Measurements from ENCODE around the gene UST.

The UST gene

GRCh38 chr6:149008741-149009140 lies 261.9 kb downstream of the UST start:
- H2AFZ ChIP-seq (ENCODE audit: low read length) = no peak overlapping the region
- H3K4me2 ChIP-seq (ENCODE audit: insufficient read depth, low read length, poor library complexity, severe bottlenecking) = no peak overlapping the region
- H2BK5ac ChIP-seq (ENCODE audit: low read length) = no peak overlapping the region
- H3K9ac ChIP-seq (ENCODE audit: low read depth, low read length, poor library complexity) = no peak overlapping the region
- H3K27me3 ChIP-seq (ENCODE audit: control insufficient read depth in 3 of 3, insufficient read depth in 3 of 3, low read depth in 1 of 3, low read length in 3 of 3) = no peaks in the 10 kb centered on the region
- no peak overlapping the region for H2BK120ac ChIP-seq (ENCODE audit: low read depth, low read length)
- no peak overlapping the region for H4K91ac ChIP-seq (ENCODE audit: low read depth, low read length, poor library complexity)
- H2BK12ac ChIP-seq (ENCODE audit: low read length) = no peak overlapping the region
- H3K79me1 ChIP-seq (ENCODE audit: low read depth, low read length) = no peaks in the 10 kb centered on the region
- H3K23ac ChIP-seq (ENCODE audit: low read depth, low read length, poor library complexity) = no peak overlapping the region
- WGBS, 2 donors (ENCODE audit: extremely low coverage in 2 of 2, insufficient read length in 2 of 2, insufficient replicate concordance in 1 of 2) = no CpG with 5 or more reads among the region's 2 CpGs
- no peak overlapping the region for H3K18ac ChIP-seq (ENCODE audit: low read length)
- H3K14ac ChIP-seq (ENCODE audit: low read length) = no peak overlapping the region
- peaks cover 0 to 2% of the 10 kb centered on the region in 2 donors for H3K36me3 ChIP-seq (replicated peaks in 1 of 2; ENCODE audit: control insufficient read depth in 2 of 2, insufficient read depth in 2 of 2, low read length in 2 of 2)
- no peak overlapping the region for H3K4me3 ChIP-seq (ENCODE audit: low read length in 2 of 2)
- H3K9me3 ChIP-seq (replicated peaks in 1 of 2; ENCODE audit: control insufficient read depth in 2 of 2, insufficient read depth in 1 of 2, low read depth in 1 of 2, low read length in 2 of 2) = peaks cover 0 to 3% of the 10 kb centered on the region in 2 donors
- H4K8ac ChIP-seq (ENCODE audit: low read depth, low read length) = no peak overlapping the region
- H3K4me1 ChIP-seq (ENCODE audit: control insufficient read depth in 2 of 2, insufficient read depth in 1 of 2, low read depth in 1 of 2, low read length in 2 of 2) = no peaks in the 10 kb centered on the region
- no peak overlapping the region for H2AK5ac ChIP-seq (ENCODE audit: low read depth, low read length)
- H3K27ac ChIP-seq (replicated peaks; ENCODE audit: low read length) = no peak overlapping the region
- no peak for DNase-seq (ENCODE audit: low spot score)
- no peak overlapping the region for H3K4ac ChIP-seq (ENCODE audit: low read length)
- no peak overlapping the region for H2BK15ac ChIP-seq (ENCODE audit: low read length)

DNA sequence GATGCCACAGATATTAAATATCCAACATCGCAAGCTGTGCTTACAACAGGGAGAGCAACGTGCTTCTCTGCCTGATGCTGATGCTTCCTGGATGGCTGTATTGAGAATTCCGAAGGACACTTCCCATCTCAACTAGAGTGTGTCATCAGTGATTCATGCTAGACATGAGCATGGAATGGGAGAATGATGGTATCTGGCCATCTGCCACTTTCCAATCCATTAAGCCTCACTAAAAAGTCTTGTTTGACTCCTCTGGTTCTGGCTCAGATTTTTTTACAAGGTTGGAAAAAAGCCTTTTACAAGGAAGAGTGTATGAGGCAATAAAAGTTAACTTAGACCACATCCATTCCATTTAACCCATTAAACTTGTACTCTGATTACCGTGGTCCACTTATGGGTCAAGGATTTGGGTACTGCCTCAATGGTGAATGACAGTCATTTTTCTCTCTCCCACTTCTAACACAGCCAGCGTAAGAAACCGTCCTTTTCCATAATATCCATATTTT lies 265.3 kb downstream of the UST start:
- Histone ChIP-seq H2BK120ac (ENCODE audit: low read depth, low read length) (no peak overlapping the region), H4K8ac (ENCODE audit: low read depth, low read length) (no peak overlapping the region), H3K36me3 (replicated peaks in 1 of 2; ENCODE audit: control insufficient read depth in 2 of 2, insufficient read depth in 2 of 2, low read length in 2 of 2) (no peaks in the 10 kb centered on the region), H3K4me1 (ENCODE audit: control insufficient read depth in 2 of 2, insufficient read depth in 1 of 2, low read depth in 1 of 2, low read length in 2 of 2) (peaks cover 0 to 3% of the 10 kb centered on the region in 2 donors), H2BK15ac (ENCODE audit: low read length) (no peak overlapping the region), H3K4me3 (ENCODE audit: low read length in 2 of 2) (no peak overlapping the region), H2AFZ (ENCODE audit: low read length) (no peak overlapping the region), H3K9me3 (replicated peaks in 1 of 2; ENCODE audit: control insufficient read depth in 2 of 2, insufficient read depth in 1 of 2, low read depth in 1 of 2, low read length in 2 of 2) (peaks cover 0 to 3% of the 10 kb centered on the region in 2 donors), H3K18ac (ENCODE audit: low read length) (no peak overlapping the region), H2BK12ac (ENCODE audit: low read length) (no peak overlapping the region), H3K4me2 (ENCODE audit: insufficient read depth, low read length, poor library complexity, severe bottlenecking) (no peak overlapping the region), H3K23ac (ENCODE audit: low read depth, low read length, poor library complexity) (no peak overlapping the region), H3K9ac (ENCODE audit: low read depth, low read length, poor library complexity) (no peak overlapping the region), H3K4ac (ENCODE audit: low read length) (no peak overlapping the region), H3K79me1 (ENCODE audit: low read depth, low read length) (no peaks in the 10 kb centered on the region), H4K91ac (ENCODE audit: low read depth, low read length, poor library complexity) (no peak overlapping the region), H3K27ac (replicated peaks; ENCODE audit: low read length) (no peak overlapping the region), H3K14ac (ENCODE audit: low read length) (no peak overlapping the region), H3K27me3 (ENCODE audit: control insufficient read depth in 3 of 3, insufficient read depth in 3 of 3, low read depth in 1 of 3, low read length in 3 of 3) (no peaks in the 10 kb centered on the region), H2BK5ac (ENCODE audit: low read length) (no peak overlapping the region), H2AK5ac (ENCODE audit: low read depth, low read length) (no peak overlapping the region)
- WGBS, 2 donors (ENCODE audit: extremely low coverage in 2 of 2, insufficient read length in 2 of 2, insufficient replicate concordance in 1 of 2) = no CpG with 5 or more reads among the region's 6 CpGs
- no peak for DNase-seq (ENCODE audit: low spot score)

- no peak overlapping the region for H3K23ac ChIP-seq (ENCODE audit: low read depth, low read length, poor library complexity)
- no peaks in the 10 kb centered on the region for H3K36me3 ChIP-seq (replicated peaks in 1 of 2; ENCODE audit: control insufficient read depth in 2 of 2, insufficient read depth in 2 of 2, low read length in 2 of 2)
- peak overlapping the region in 1 of 2 donors; percentile 29 for H3K4me3 ChIP-seq (ENCODE audit: low read length in 2 of 2)
- H2BK12ac ChIP-seq (ENCODE audit: low read length) = no peak overlapping the region
- H3K18ac ChIP-seq (ENCODE audit: low read length) = no peak overlapping the region
- H4K8ac ChIP-seq (ENCODE audit: low read depth, low read length) = no peak overlapping the region
- no peaks in the 10 kb centered on the region for H3K27me3 ChIP-seq (ENCODE audit: control insufficient read depth in 3 of 3, insufficient read depth in 3 of 3, low read depth in 1 of 3, low read length in 3 of 3)
- peaks cover 0 to 3% of the 10 kb centered on the region in 2 donors for H3K9me3 ChIP-seq (replicated peaks in 1 of 2; ENCODE audit: control insufficient read depth in 2 of 2, insufficient read depth in 1 of 2, low read depth in 1 of 2, low read length in 2 of 2)
- H3K27ac ChIP-seq (replicated peaks; ENCODE audit: low read length) = no peak overlapping the region
- peaks cover 0 to 3% of the 10 kb centered on the region in 2 donors for H3K4me1 ChIP-seq (ENCODE audit: control insufficient read depth in 2 of 2, insufficient read depth in 1 of 2, low read depth in 1 of 2, low read length in 2 of 2)
- no CpG with 5 or more reads among the region's 6 CpGs for WGBS, 2 donors (ENCODE audit: extremely low coverage in 2 of 2, insufficient read length in 2 of 2, insufficient replicate concordance in 1 of 2)
- H3K4me2 ChIP-seq (ENCODE audit: insufficient read depth, low read length, poor library complexity, severe bottlenecking) = no peak overlapping the region
- no peak overlapping the region for H3K4ac ChIP-seq (ENCODE audit: low read length)
- no peaks in the 10 kb centered on the region for H3K79me1 ChIP-seq (ENCODE audit: low read depth, low read length)
- no peak for DNase-seq (ENCODE audit: low spot score)
- H3K9ac ChIP-seq (ENCODE audit: low read depth, low read length, poor library complexity) = no peak overlapping the region
- no peak overlapping the region for H2BK120ac ChIP-seq (ENCODE audit: low read depth, low read length)
- no peak overlapping the region for H2BK15ac ChIP-seq (ENCODE audit: low read length)
- no peak overlapping the region for H2AK5ac ChIP-seq (ENCODE audit: low read depth, low read length)
- no peak overlapping the region for H4K91ac ChIP-seq (ENCODE audit: low read depth, low read length, poor library complexity)
- H2BK5ac ChIP-seq (ENCODE audit: low read length) = no peak overlapping the region
- no peak overlapping the region for H3K14ac ChIP-seq (ENCODE audit: low read length)
- no peak overlapping the region for H2AFZ ChIP-seq (ENCODE audit: low read length)
Measured at GRCh38 chr6:149013586-149014344, 266.9 kb downstream of the UST start.

GRCh38 chr6:149014631-149015534 lies 268.1 kb downstream of the UST start:
- H2BK15ac ChIP-seq (ENCODE audit: low read length) = no peak overlapping the region
- H3K79me1 ChIP-seq (ENCODE audit: low read depth, low read length) = no peaks in the 10 kb centered on the region
- no peak overlapping the region for H3K4ac ChIP-seq (ENCODE audit: low read length)
- H2AK5ac ChIP-seq (ENCODE audit: low read depth, low read length) = no peak overlapping the region
- no peaks in the 10 kb centered on the region for H3K9me3 ChIP-seq (replicated peaks in 1 of 2; ENCODE audit: control insufficient read depth in 2 of 2, insufficient read depth in 1 of 2, low read depth in 1 of 2, low read length in 2 of 2)
- peak overlapping the region; percentile 56 for H3K9ac ChIP-seq (ENCODE audit: low read depth, low read length, poor library complexity)
- no peak overlapping the region for H3K4me2 ChIP-seq (ENCODE audit: insufficient read depth, low read length, poor library complexity, severe bottlenecking)
- peak overlapping the region; percentile 64 for H3K14ac ChIP-seq (ENCODE audit: low read length)
- H3K27me3 ChIP-seq (ENCODE audit: control insufficient read depth in 3 of 3, insufficient read depth in 3 of 3, low read depth in 1 of 3, low read length in 3 of 3) = no peaks in the 10 kb centered on the region
- no peak overlapping the region for H4K8ac ChIP-seq (ENCODE audit: low read depth, low read length)
- H3K4me1 ChIP-seq (ENCODE audit: control insufficient read depth in 2 of 2, insufficient read depth in 1 of 2, low read depth in 1 of 2, low read length in 2 of 2) = peaks cover 0 to 3% of the 10 kb centered on the region in 2 donors
- no peak for DNase-seq (ENCODE audit: low spot score)
- H3K23ac ChIP-seq (ENCODE audit: low read depth, low read length, poor library complexity) = no peak overlapping the region
- no peak overlapping the region for H4K91ac ChIP-seq (ENCODE audit: low read depth, low read length, poor library complexity)
- no peak overlapping the region for H3K4me3 ChIP-seq (ENCODE audit: low read length in 2 of 2)
- peak overlapping the region; percentile 58 for H3K18ac ChIP-seq (ENCODE audit: low read length)
- H2AFZ ChIP-seq (ENCODE audit: low read length) = no peak overlapping the region
- no peaks in the 10 kb centered on the region for H3K36me3 ChIP-seq (replicated peaks in 1 of 2; ENCODE audit: control insufficient read depth in 2 of 2, insufficient read depth in 2 of 2, low read length in 2 of 2)
- H2BK5ac ChIP-seq (ENCODE audit: low read length) = peak overlapping the region; percentile 10
- H2BK12ac ChIP-seq (ENCODE audit: low read length) = no peak overlapping the region
- H3K27ac ChIP-seq (replicated peaks; ENCODE audit: low read length) = no peak overlapping the region
- WGBS, 2 donors (ENCODE audit: extremely low coverage in 2 of 2, insufficient read length in 2 of 2, insufficient replicate concordance in 1 of 2) = no CpG with 5 or more reads among the region's 7 CpGs
- no peak overlapping the region for H2BK120ac ChIP-seq (ENCODE audit: low read depth, low read length)
